Osteoblast (primary cell): ENCODE data around the gene PFN3. TPM values are rescaled to one million over a fixed set of nuclear protein-coding genes. Genes with fewer than 3 reads are reported as not detected.

Experiments used
- DNase-seq: peaks from one replicate; pipeline ENCODE4 v3.0.0; 2011; ENCODE audit warnings: low spot score, mixed read lengths; ENCODE audit not compliant: insufficient read length; ENCODE audit errors: missing footprints
- H2AFZ ChIP-seq: 2 replicates; pipeline ENCODE4 v1.6.0; 2011; ENCODE audit warnings: mild to moderate bottlenecking, low read length
- H3K27ac ChIP-seq: 2 replicates; pipeline ENCODE4 v1.5.1; 2011; ENCODE audit warnings: mild to moderate bottlenecking, low read depth, low read length, moderate library complexity
- H3K27me3 ChIP-seq: 2 replicates; pipeline ENCODE4 v1.6.0; 2012; ENCODE audit warnings: mild to moderate bottlenecking, control low read depth, inconsistent platforms, low read length, moderate library complexity; ENCODE audit not compliant: insufficient read depth
- H3K36me3 ChIP-seq: 2 replicates; pipeline ENCODE4 v1.5.1; 2011; ENCODE audit warnings: mild to moderate bottlenecking, low read length, control low read depth, moderate library complexity; ENCODE audit not compliant: insufficient read depth
- H3K4me1 ChIP-seq: 2 replicates; pipeline ENCODE4 v1.5.1; 2011; ENCODE audit warnings: mild to moderate bottlenecking, low read length, control low read depth, moderate library complexity; ENCODE audit not compliant: insufficient read depth
- H3K4me2 ChIP-seq: 2 replicates; pipeline ENCODE4 v1.6.0; 2011; ENCODE audit warnings: mild to moderate bottlenecking, low read length; ENCODE audit not compliant: insufficient read depth
- H3K4me3 ChIP-seq: fragments of 200-600 bp; sonication (generic); 3 replicates; pipeline ENCODE4 v1.5.1; 2012; ENCODE audit warnings: mild to moderate bottlenecking, low read length, inconsistent platforms; ENCODE audit not compliant: insufficient read depth
- H3K79me2 ChIP-seq: 2 replicates; pipeline ENCODE4 v1.6.0; 2012; ENCODE audit warnings: mild to moderate bottlenecking, low read length, control low read depth, inconsistent platforms; ENCODE audit not compliant: insufficient read depth
- H3K9me3 ChIP-seq: 2 replicates; pipeline ENCODE4 v1.5.1; 2011; ENCODE audit warnings: low read depth, low read length, control low read depth
- H4K20me1 ChIP-seq: 2 replicates; pipeline ENCODE4 v1.6.0; 2012; ENCODE audit warnings: mild to moderate bottlenecking, low read length, control low read depth; ENCODE audit not compliant: insufficient read depth
- CTCF ChIP-seq: IDR thresholded peaks from 2 replicates; pipeline ENCODE4 v1.5.1; 2011; ENCODE audit warnings: mild to moderate bottlenecking, low read depth, low read length, moderate library complexity; ENCODE audit errors: extremely low read depth
- total RNA-seq: library from RNA; depleted of rRNA; stranded (reverse); fragments of >200 nt; gene quantifications from 2 replicates; pipeline ENCODE4 v1.2.3, GENCODE V29; 2012

PFN3 gene
- total RNA-seq, 1 donor: not detected

GRCh38 chr5:177430140-177430951 lies 29.9 kb upstream of the PFN3 start:
- Histone ChIP-seq H4K20me1 (peaks cover 15% of the 10 kb centered on the region), H3K79me2 (peaks cover 30% of the 10 kb centered on the region), H3K4me3 (no peak overlapping the region), H3K9me3 (no peaks in the 10 kb centered on the region), H2AFZ (no peak overlapping the region), H3K27ac (no peak overlapping the region), H3K4me2 (no peak overlapping the region), H3K4me1 (peaks cover 18% of the 10 kb centered on the region), H3K27me3 (no peaks in the 10 kb centered on the region), H3K36me3 (peaks cover 18% of the 10 kb centered on the region)
- no peak for TF ChIP-seq CTCF
- DNase-seq: peak; percentile 52

- no peak overlapping the region for H3K4me3 ChIP-seq
- H3K27me3 ChIP-seq: no peaks in the 10 kb centered on the region
- peaks cover 15% of the 10 kb centered on the region for H4K20me1 ChIP-seq
- H3K9me3 ChIP-seq: no peaks in the 10 kb centered on the region
- H3K4me2 ChIP-seq: no peak overlapping the region
- peak; percentile 88 for DNase-seq
- H3K36me3 ChIP-seq: peaks cover 16% of the 10 kb centered on the region
- no peak overlapping the region for H3K27ac ChIP-seq
- H3K79me2 ChIP-seq: peaks cover 30% of the 10 kb centered on the region
- no peak overlapping the region for H2AFZ ChIP-seq
- TF ChIP-seq CTCF: no peak
- peaks cover 20% of the 10 kb centered on the region for H3K4me1 ChIP-seq
Measured at GRCh38 chr5:177429248-177430040, 29.0 kb upstream of the PFN3 start.

- Histone ChIP-seq H3K36me3 (peaks cover 12% of the 10 kb centered on the region), H3K27ac (no peak overlapping the region), H3K79me2 (peaks cover 30% of the 10 kb centered on the region), H2AFZ (no peak overlapping the region), H3K4me1 (peaks cover 20% of the 10 kb centered on the region), H3K4me3 (no peak overlapping the region), H3K4me2 (no peak overlapping the region), H4K20me1 (peaks cover 15% of the 10 kb centered on the region), H3K9me3 (no peaks in the 10 kb centered on the region), H3K27me3 (no peaks in the 10 kb centered on the region)
- no peak for DNase-seq
- TF ChIP-seq CTCF: no peak
Measured at GRCh38 chr5:177428574-177429217, 28.2 kb upstream of the PFN3 start.
